HEK293T (cell line): ENCODE measurements around the gene MPPED1.

Experiments
- FOXM1 ChIP-seq: fragments of 450-650 bp; IDR thresholded peaks from 2 replicates; pipeline ENCODE4 v1.6.1; 2017; ENCODE audit warnings: mild to moderate bottlenecking, borderline replicate concordance
- HDGF ChIP-seq: fragments of 450-650 bp; IDR thresholded peaks from 2 replicates; pipeline ENCODE4 v1.6.1; 2017; ENCODE audit warnings: antibody characterized with exemption, borderline replicate concordance
- L3MBTL2 ChIP-seq: fragments of 450-650 bp; conservative IDR thresholded peaks from 2 replicates; pipeline ENCODE4 v1.6.1; 2016; ENCODE audit warnings: mild to moderate bottlenecking
- NFRKB ChIP-seq: fragments of 450-650 bp; IDR thresholded peaks from 2 replicates; pipeline ENCODE4 v1.6.1; 2016; ENCODE audit warnings: mild to moderate bottlenecking, moderate library complexity
- TARDBP ChIP-seq: fragments of 450-650 bp; IDR thresholded peaks from 2 replicates; pipeline ENCODE4 v1.6.1; 2016

GRCh38 chr22:43473441-43473840 is 61.6 kb downstream of the MPPED1 start:
- TF ChIP-seq HDGF (no peak), FOXM1 (no peak), L3MBTL2 (no peak), NFRKB (no peak), TARDBP (no peak)
